ENCODE measurements around the gene CCDC85C. TPM values are rescaled to one million over a fixed set of nuclear protein-coding genes. Genes with fewer than 3 reads are reported as not detected.

Gene CCDC85C
- total RNA-seq, 2 donors from 2014 or later: 54.0 to 73.4 TPM

- Histone ChIP-seq H3K4me1 (peaks cover 8% of the 10 kb centered on the region), H3K27ac (no peak overlapping the region), H3K27me3 (no peaks in the 10 kb centered on the region), H3K36me3 (no peaks in the 10 kb centered on the region), H3K9me3 (no peaks in the 10 kb centered on the region), H3K4me3 (no peak overlapping the region), H3K9ac (ENCODE audit: low read depth in 2 of 2, low read length in 2 of 2) (no peak overlapping the region)
- no peak for TF ChIP-seq CTCF (IDR thresholded peaks at IDR 0.05)
- intact Hi-C loops (cut with DNase I): no loop called here
- no peak for DNase-seq
These were observed 128.8 kb downstream of the CCDC85C start for GRCh38 chr14:99475179-99475578.

GRCh38 chr14:99473458-99473857, 130.5 kb downstream of the CCDC85C start:
- Histone ChIP-seq H3K9me3 (no peaks in the 10 kb centered on the region), H3K27ac (no peak overlapping the region), H3K36me3 (no peaks in the 10 kb centered on the region), H3K4me3 (no peak overlapping the region), H3K27me3 (no peaks in the 10 kb centered on the region), H3K4me1 (peaks cover 3% of the 10 kb centered on the region), H3K9ac (ENCODE audit: low read depth in 2 of 2, low read length in 2 of 2) (no peak overlapping the region)
- intact Hi-C loops (cut with DNase I): no loop called here
- DNase-seq: no peak
- TF ChIP-seq CTCF (IDR thresholded peaks at IDR 0.05): no peak

GRCh38 chr14:99472937-99473336, 131.1 kb downstream of the CCDC85C start:
- intact Hi-C loops (cut with DNase I): no loop called here
- Histone ChIP-seq H3K4me3 (no peak overlapping the region), H3K27ac (no peak overlapping the region), H3K27me3 (no peaks in the 10 kb centered on the region), H3K4me1 (no peaks in the 10 kb centered on the region), H3K36me3 (no peaks in the 10 kb centered on the region), H3K9me3 (no peaks in the 10 kb centered on the region), H3K9ac (ENCODE audit: low read depth in 2 of 2, low read length in 2 of 2) (no peak overlapping the region)
- no peak for TF ChIP-seq CTCF (IDR thresholded peaks at IDR 0.05)
- DNase-seq: no peak

GRCh38 chr14:99471731-99472130, 132.3 kb downstream of the CCDC85C start:
- intact Hi-C loops (cut with DNase I): no loop called here
- Histone ChIP-seq H3K27ac (no peak overlapping the region), H3K9ac (ENCODE audit: low read depth in 2 of 2, low read length in 2 of 2) (no peak overlapping the region), H3K4me3 (no peak overlapping the region), H3K4me1 (no peaks in the 10 kb centered on the region), H3K9me3 (no peaks in the 10 kb centered on the region), H3K27me3 (no peaks in the 10 kb centered on the region), H3K36me3 (no peaks in the 10 kb centered on the region)
- TF ChIP-seq CTCF (IDR thresholded peaks at IDR 0.05): no peak
- DNase-seq: no peak

GRCh38 chr14:99468836-99469592, 135.0 kb downstream of the CCDC85C start:
- intact Hi-C loops (cut with DNase I): no loop called here
- Histone ChIP-seq H3K9ac (ENCODE audit: low read depth in 2 of 2, low read length in 2 of 2) (peak overlapping the region in 1 of 2 donors; percentile 28), H3K4me3 (no peak overlapping the region), H3K4me1 (no peaks in the 10 kb centered on the region), H3K27ac (no peak overlapping the region), H3K9me3 (no peaks in the 10 kb centered on the region), H3K36me3 (no peaks in the 10 kb centered on the region), H3K27me3 (no peaks in the 10 kb centered on the region)
- no peak for DNase-seq
- TF ChIP-seq CTCF (IDR thresholded peaks at IDR 0.05): no peak

All from colonic mucosa (tissue), 4 donors.